GM18511 (cell line): ENCODE results near the gene RBM15.

Experiments
- ATAC-seq: cut with Tn5 transposase; IDR thresholded peaks from one replicate; pipeline ENCODE4 v1.9.1; 2021; ENCODE audit warnings: mild to moderate bottlenecking, moderate library complexity; ENCODE audit not compliant: unreplicated experiment

Gene RBM15

GRCh38 chr1:110347182-110347893 is 8.2 kb downstream of the RBM15 start:
- ATAC-seq = no peak

- no peak for ATAC-seq
Measured at GRCh38 chr1:110348050-110348449, 8.9 kb downstream of the RBM15 start.

GRCh38 chr1:110348771-110349170 is 9.6 kb downstream of the RBM15 start:
- ATAC-seq = no peak

- ATAC-seq = no peak
Measured at GRCh38 chr1:110350360-110350759, 11.2 kb downstream of the RBM15 start.

- no peak for ATAC-seq
Measured at GRCh38 chr1:110355321-110355720, 16.1 kb downstream of the RBM15 start.

GRCh38 chr1:110356379-110356778 is 17.2 kb downstream of the RBM15 start:
- no peak for ATAC-seq

GRCh38 chr1:110360431-110360830 is 21.3 kb downstream of the RBM15 start:
- ATAC-seq = no peak

GRCh38 chr1:110361856-110362255 is 22.7 kb downstream of the RBM15 start:
- ATAC-seq = no peak

GRCh38 chr1:110364221-110364620 is 25.0 kb downstream of the RBM15 start:
- no peak for ATAC-seq

- no peak for ATAC-seq
Measured at GRCh38 chr1:110370827-110371226, 31.6 kb downstream of the RBM15 start.

- ATAC-seq = no peak
Measured at GRCh38 chr1:110375490-110375889, 36.3 kb downstream of the RBM15 start.

GRCh38 chr1:110380672-110381283 is 41.6 kb downstream of the RBM15 start:
- no peak for ATAC-seq

- ATAC-seq = no peak
Measured at GRCh38 chr1:110383251-110383990, 44.2 kb downstream of the RBM15 start.

- peak; percentile 83 for ATAC-seq
Measured at GRCh38 chr1:110384581-110385321, 45.6 kb downstream of the RBM15 start.

- ATAC-seq = no peak
Measured at GRCh38 chr1:110385369-110385768, 46.2 kb downstream of the RBM15 start.

GRCh38 chr1:110387048-110387754 is 48.0 kb downstream of the RBM15 start:
- ATAC-seq = no peak

GRCh38 chr1:110390096-110390495 is 50.9 kb downstream of the RBM15 start:
- no peak for ATAC-seq

GRCh38 chr1:110390692-110391245 is 51.6 kb downstream of the RBM15 start, which contains the start of gene SLC16A4:
SLC16A4 (minus strand) TSS chr1:110391026; CDS start chr1:110389323, 1,703 bp downstream.
- no peak for ATAC-seq

GRCh38 chr1:110393286-110393685 is 54.1 kb downstream of the RBM15 start:
- ATAC-seq = no peak
